ENCODE measurements around the gene CDPF1. TPM values are rescaled to one million over a fixed set of nuclear protein-coding genes. Genes with fewer than 3 reads are reported as not detected.

Gene CDPF1
- total and polyA plus RNA-seq, 4 experiments from 2014 or later, result 10.3 to 31.5 (median 14.2) TPM

GRCh38 chr22:46196278-46196677 lies 53.8 kb downstream of the CDPF1 start:
- peaks cover 19 to 23% of the 10 kb centered on the region in 2 donors for H3K36me3 Mint-ChIP-seq
- no peak overlapping the region for H3K4me3 ChIP-seq (ENCODE audit: low read length in 2 of 2)
- H3K27ac Mint-ChIP-seq, result peak overlapping the region in 1 of 7 donors; percentile 23
- H3K4me1 Mint-ChIP-seq, result peaks cover 0 to 4% (median 2%) of the 10 kb centered on the region in 4 donors
- H3K4me1 ChIP-seq (ENCODE audit: insufficient read depth, low read length), result no peaks in the 10 kb centered on the region
- H3K4me3 Mint-ChIP-seq, result no peak overlapping the region
- POLR2A ChIA-PET (ENCODE audit: partially characterized antibody), result no interaction called here
- DNase-seq, result no peak
- CTCF ChIA-PET (ENCODE audit: partially characterized antibody), result no interaction called here
- H3K9me3 ChIP-seq (ENCODE audit: control insufficient read depth in 1 of 2, low read length in 2 of 2), result no peaks in the 10 kb centered on the region
- H3K27ac ChIP-seq (ENCODE audit: low read depth, low read length), result no peak overlapping the region
- no peaks in the 10 kb centered on the region for H3K9me3 Mint-ChIP-seq
- peaks cover 3% of the 10 kb centered on the region for H3K36me3 ChIP-seq (ENCODE audit: insufficient read depth, low read length)
- H3K27me3 Mint-ChIP-seq, result no peaks in the 10 kb centered on the region
- intact Hi-C loops (cut with micrococcal nuclease), result no loop called here
- no peaks in the 10 kb centered on the region for H3K27me3 ChIP-seq (ENCODE audit: insufficient read depth, low read length)

GRCh38 chr22:46195487-46196165 lies 54.5 kb downstream of the CDPF1 start:
- intact Hi-C loops (cut with micrococcal nuclease), result no loop called here
- ChIA-PET POLR2A (ENCODE audit: partially characterized antibody) (no interaction called here), CTCF (ENCODE audit: partially characterized antibody) (no interaction called here)
- Mint-ChIP-seq H3K36me3 (peaks cover 16 to 23% of the 10 kb centered on the region in 2 donors), H3K9me3 (no peaks in the 10 kb centered on the region), H3K27ac (peak overlapping the region in 1 of 7 donors; percentile 42), H3K4me3 (no peak overlapping the region), H3K27me3 (no peaks in the 10 kb centered on the region), H3K4me1 (peaks cover 0 to 4% (median 2%) of the 10 kb centered on the region in 4 donors)
- DNase-seq, result no peak
- H3K27me3 ChIP-seq (ENCODE audit: insufficient read depth, low read length), result no peaks in the 10 kb centered on the region
- H3K4me3 ChIP-seq (ENCODE audit: low read length in 2 of 2), result no peak overlapping the region
- H3K36me3 ChIP-seq (ENCODE audit: insufficient read depth, low read length), result peaks cover 3% of the 10 kb centered on the region
- H3K4me1 ChIP-seq (ENCODE audit: insufficient read depth, low read length), result no peaks in the 10 kb centered on the region
- no peak overlapping the region for H3K27ac ChIP-seq (ENCODE audit: low read depth, low read length)
- no peaks in the 10 kb centered on the region for H3K9me3 ChIP-seq (ENCODE audit: control insufficient read depth in 1 of 2, low read length in 2 of 2)

Other genes starting within 250 kb of the CDPF1 start
- 10 to 100 TPM; 21.3 to 23.2 TPM for gene PPARA, start 99.8 kb downstream of the CDPF1 start, total RNA-seq
- gene PPARA, start 99.8 kb downstream of the CDPF1 start, polyA plus RNA-seq, result 1 to 10 TPM in 1 of 2 donors, under 1 TPM in 1; 0.91 to 5.8 TPM
- gene PKDREJ, start 13.1 kb upstream of the CDPF1 start, total RNA-seq, result not detected
- gene PKDREJ, start 13.1 kb upstream of the CDPF1 start, polyA plus RNA-seq, result not detected
- 1 to 10 TPM; 3.9 to 4.3 TPM for gene TTC38, start 17.7 kb upstream of the CDPF1 start, total RNA-seq
- gene TTC38, start 17.7 kb upstream of the CDPF1 start, polyA plus RNA-seq, result 1 to 10 TPM; 6.3 to 8.2 TPM
- gene GTSE1, start 46.6 kb upstream of the CDPF1 start, total RNA-seq, result under 1 TPM in 1 of 2 experiments, not detected in 1; 0.64 TPM
- gene GTSE1, start 46.6 kb upstream of the CDPF1 start, polyA plus RNA-seq, result not detected
- gene TRMU, start 85.4 kb upstream of the CDPF1 start, total RNA-seq, result 10 to 100 TPM; 79.9 to 93.0 TPM
- gene TRMU, start 85.4 kb upstream of the CDPF1 start, polyA plus RNA-seq, result 10 to 100 TPM; 14.5 to 17.2 TPM

Measured in CD4-positive, alpha-beta memory T cell (primary cell).